ENCODE results near the gene CTSF. TPM values are rescaled to one million over a fixed set of nuclear protein-coding genes. Genes with fewer than 3 reads are reported as not detected.

CTSF gene
- total RNA-seq, 1 experiment from 2014 or later: 0.98 TPM

- Histone ChIP-seq H3K9ac (ENCODE audit: extremely low read depth, insufficient read length, low read length) (no peak overlapping the region), H2AFZ (ENCODE audit: low read length) (no peak overlapping the region), H3T11ph (ENCODE audit: low read length) (no peak overlapping the region), H4K91ac (ENCODE audit: insufficient read length, low read depth, low read length) (no peak overlapping the region), H4K5ac (ENCODE audit: insufficient read length, low read depth, low read length) (no peak overlapping the region), H3K18ac (ENCODE audit: insufficient read length, low read depth, low read length) (no peak overlapping the region), H4K20me1 (ENCODE audit: control insufficient read depth, insufficient read depth, insufficient read length) (no peaks in the 10 kb centered on the region), H3K4me1 (ENCODE audit: insufficient read depth, low read length) (no peaks in the 10 kb centered on the region), H3K79me2 (ENCODE audit: insufficient read depth, low read length) (no peaks in the 10 kb centered on the region), H3K14ac (ENCODE audit: insufficient read depth, low read length) (no peak overlapping the region), H2BK20ac (ENCODE audit: low read depth, low read length, poor library complexity, severe bottlenecking) (no peak overlapping the region), H4K8ac (replicated peaks; ENCODE audit: insufficient read length, low read depth, low read length) (no peak overlapping the region), H3K4me2 (ENCODE audit: insufficient read depth, insufficient read length, low read length) (no peak overlapping the region), H3K27ac (ENCODE audit: insufficient read length, low read depth, low read length) (no peak overlapping the region), H2AK5ac (ENCODE audit: insufficient read length, low read length) (no peak overlapping the region), H3K23ac (ENCODE audit: insufficient read length, low read depth, low read length) (no peak overlapping the region), H2BK5ac (ENCODE audit: insufficient read length, low read length) (no peak overlapping the region), H2BK120ac (ENCODE audit: low read depth, low read length, poor library complexity, severe bottlenecking) (no peak overlapping the region), H3K23me2 (ENCODE audit: insufficient read length, low read depth, low read length, poor library complexity, severe bottlenecking) (peaks cover 2% of the 10 kb centered on the region), H2BK12ac (ENCODE audit: insufficient read length, low read depth, low read length) (no peak overlapping the region), H3K79me1 (ENCODE audit: insufficient read depth, low read depth, low read length, poor library complexity, severe bottlenecking) (no peaks in the 10 kb centered on the region), H2BK15ac (ENCODE audit: low read depth, low read length) (no peak overlapping the region), H3K27me3 (ENCODE audit: insufficient read depth, low read length) (no peaks in the 10 kb centered on the region), H3K56ac (ENCODE audit: insufficient read length, low read depth, low read length) (no peak overlapping the region), H3K9me3 (ENCODE audit: control insufficient read depth, low read depth, low read length) (no peaks in the 10 kb centered on the region), H3K4ac (ENCODE audit: low read depth, low read length) (no peak overlapping the region)
- no peak for DNase-seq
- no CpG with 5 or more reads among the region's 27 CpGs for WGBS (ENCODE audit: extremely low coverage, insufficient read length, low lambda C conversion rate)
- Mint-ChIP-seq H3K27me3 (ENCODE audit: low read depth) (peaks cover 2% of the 10 kb centered on the region; the same call in 1 of the 2 replicates), H3K36me3 (ENCODE audit: insufficient read depth in 1 of 3, low read depth in 3 of 3) (peaks cover 18 to 80% (median 77%) of the 10 kb centered on the region in 3 experiments), H3K9me3 (no peaks in the 10 kb centered on the region), H3K4me1 (peaks cover 2 to 8% of the 10 kb centered on the region in 2 experiments; a peak in 3 of 4 replicates), H3K27ac (no peak overlapping the region), H3K4me3 (no peak overlapping the region)
- TF ChIP-seq, protein P1, sequence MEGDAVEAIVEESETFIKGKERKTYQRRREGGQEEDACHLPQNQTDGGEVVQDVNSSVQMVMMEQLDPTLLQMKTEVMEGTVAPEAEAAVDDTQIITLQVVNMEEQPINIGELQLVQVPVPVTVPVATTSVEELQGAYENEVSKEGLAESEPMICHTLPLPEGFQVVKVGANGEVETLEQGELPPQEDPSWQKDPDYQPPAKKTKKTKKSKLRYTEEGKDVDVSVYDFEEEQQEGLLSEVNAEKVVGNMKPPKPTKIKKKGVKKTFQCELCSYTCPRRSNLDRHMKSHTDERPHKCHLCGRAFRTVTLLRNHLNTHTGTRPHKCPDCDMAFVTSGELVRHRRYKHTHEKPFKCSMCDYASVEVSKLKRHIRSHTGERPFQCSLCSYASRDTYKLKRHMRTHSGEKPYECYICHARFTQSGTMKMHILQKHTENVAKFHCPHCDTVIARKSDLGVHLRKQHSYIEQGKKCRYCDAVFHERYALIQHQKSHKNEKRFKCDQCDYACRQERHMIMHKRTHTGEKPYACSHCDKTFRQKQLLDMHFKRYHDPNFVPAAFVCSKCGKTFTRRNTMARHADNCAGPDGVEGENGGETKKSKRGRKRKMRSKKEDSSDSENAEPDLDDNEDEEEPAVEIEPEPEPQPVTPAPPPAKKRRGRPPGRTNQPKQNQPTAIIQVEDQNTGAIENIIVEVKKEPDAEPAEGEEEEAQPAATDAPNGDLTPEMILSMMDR (conservative IDR thresholded peaks at IDR 0.05): no peak
Measured at GRCh38 chr11:66559866-66560676, 8.3 kb downstream of the CTSF start.
